Measurements from ENCODE around the gene CFD. TPM values are rescaled to one million over a fixed set of nuclear protein-coding genes. Genes with fewer than 3 reads are reported as not detected.

CFD gene
- total RNA-seq = 1 to 10 TPM; 4.4 to 5.5 TPM

- POLR2A ChIA-PET = interaction anchor here (1.6 kb wide), 1 partner anchor 126 kb away, joined by 4 read pairs; no protein-coding TSS in a partner anchor
- H3K4me1 Mint-ChIP-seq = peaks cover 11% of the 10 kb centered on the region
- DNase-seq (no peak), ATAC-seq (ENCODE audit: low read depth) (no peak)
- H3K9me3 Mint-ChIP-seq = no peaks in the 10 kb centered on the region
- no peak within 1 kb of the TSS for H3K4me3 Mint-ChIP-seq
- peaks cover 20% of the 10 kb centered on the region for H3K27me3 Mint-ChIP-seq
- H3K36me3 Mint-ChIP-seq = no peaks in the 10 kb centered on the region
- no peak within 1 kb of the TSS for H3K27ac Mint-ChIP-seq
Observed at GRCh38 chr19:858868-859843, at the start of gene CFD. Gene CFD (plus strand): TSS chr19:859664. CDS start chr19:859690, 26 bp downstream.

GRCh38 chr19:810077-810855 is 49.2 kb upstream of the CFD start:
- DNase-seq (no peak), ATAC-seq (ENCODE audit: low read depth) (no peak)
- H3K27me3 Mint-ChIP-seq = no peaks in the 10 kb centered on the region
- H3K9me3 Mint-ChIP-seq = no peaks in the 10 kb centered on the region
- H3K4me3 Mint-ChIP-seq = no peak overlapping the region
- POLR2A ChIA-PET = no interaction called here
- H3K27ac Mint-ChIP-seq = no peak overlapping the region
- H3K4me1 Mint-ChIP-seq = peaks cover 5% of the 10 kb centered on the region
- peaks cover 23% of the 10 kb centered on the region for H3K36me3 Mint-ChIP-seq

- peaks cover 27% of the 10 kb centered on the region for H3K36me3 Mint-ChIP-seq
- no peak overlapping the region for H3K4me3 Mint-ChIP-seq
- H3K4me1 Mint-ChIP-seq = peaks cover 5% of the 10 kb centered on the region
- DNase-seq (no peak), ATAC-seq (ENCODE audit: low read depth) (no peak)
- peaks cover 2% of the 10 kb centered on the region for H3K9me3 Mint-ChIP-seq
- H3K27me3 Mint-ChIP-seq = no peaks in the 10 kb centered on the region
- H3K27ac Mint-ChIP-seq = no peak overlapping the region
- POLR2A ChIA-PET = no interaction called here
Observed at GRCh38 chr19:810883-811489, 48.5 kb upstream of the CFD start.

GRCh38 chr19:811506-812048 is 47.9 kb upstream of the CFD start:
- Mint-ChIP-seq H3K4me1 (peaks cover 5% of the 10 kb centered on the region), H3K4me3 (no peak overlapping the region), H3K27me3 (no peaks in the 10 kb centered on the region), H3K27ac (no peak overlapping the region), H3K36me3 (peaks cover 32% of the 10 kb centered on the region), H3K9me3 (peaks cover 5% of the 10 kb centered on the region)
- ATAC-seq (ENCODE audit: low read depth) (no peak), DNase-seq (no peak)
- POLR2A ChIA-PET = no interaction called here

- no peak overlapping the region for H3K4me3 Mint-ChIP-seq
- peaks cover 5% of the 10 kb centered on the region for H3K4me1 Mint-ChIP-seq
- H3K27me3 Mint-ChIP-seq = no peaks in the 10 kb centered on the region
- H3K36me3 Mint-ChIP-seq = peaks cover 34% of the 10 kb centered on the region
- H3K9me3 Mint-ChIP-seq = peaks cover 5% of the 10 kb centered on the region
- ATAC-seq (ENCODE audit: low read depth) (no peak), DNase-seq (no peak)
- H3K27ac Mint-ChIP-seq = no peak overlapping the region
- POLR2A ChIA-PET = no interaction called here
Observed at GRCh38 chr19:812049-812746, 47.3 kb upstream of the CFD start.

GRCh38 chr19:812747-813218 is 46.7 kb upstream of the CFD start:
- POLR2A ChIA-PET = no interaction called here
- Mint-ChIP-seq H3K9me3 (peaks cover 5% of the 10 kb centered on the region), H3K36me3 (peaks cover 28% of the 10 kb centered on the region), H3K4me1 (peaks cover under 1% of the 10 kb centered on the region), H3K4me3 (no peak overlapping the region), H3K27me3 (no peaks in the 10 kb centered on the region), H3K27ac (no peak overlapping the region)
- ATAC-seq (ENCODE audit: low read depth) (no peak), DNase-seq (no peak)

GRCh38 chr19:813219-814151 is 46.0 kb upstream of the CFD start:
- H3K27ac Mint-ChIP-seq = no peak overlapping the region

GRCh38 chr19:814152-815078 is 45.0 kb upstream of the CFD start:
- peaks cover 26% of the 10 kb centered on the region for H3K36me3 Mint-ChIP-seq
- no peaks in the 10 kb centered on the region for H3K4me1 Mint-ChIP-seq
- no peak overlapping the region for H3K4me3 Mint-ChIP-seq
- peak; percentile 6 for ATAC-seq (ENCODE audit: low read depth)
- H3K9me3 Mint-ChIP-seq = peaks cover 5% of the 10 kb centered on the region
- no peaks in the 10 kb centered on the region for H3K27me3 Mint-ChIP-seq
- DNase-seq = no peak
- peak overlapping the region; percentile 75 for H3K27ac Mint-ChIP-seq
- POLR2A ChIA-PET = interaction anchor here (0.7 kb wide), 1 partner anchor 13 kb away, joined by 3 read pairs; no protein-coding TSS in a partner anchor

More at GRCh38 chr19:813219-814151, 46.0 kb upstream of the CFD start:
- DNase-seq (no peak), ATAC-seq (ENCODE audit: low read depth) (peak; percentile 6)
- POLR2A ChIA-PET = interaction anchor here (0.7 kb wide), 1 partner anchor 12 kb away, joined by 3 read pairs; no protein-coding TSS in a partner anchor
- no peak overlapping the region for H3K4me3 Mint-ChIP-seq
- peaks cover 5% of the 10 kb centered on the region for H3K9me3 Mint-ChIP-seq
- H3K36me3 Mint-ChIP-seq = peaks cover 26% of the 10 kb centered on the region
- H3K27me3 Mint-ChIP-seq = no peaks in the 10 kb centered on the region
- no peaks in the 10 kb centered on the region for H3K4me1 Mint-ChIP-seq

- Mint-ChIP-seq H3K4me1 (no peaks in the 10 kb centered on the region), H3K27ac (no peak overlapping the region), H3K27me3 (peaks cover 2% of the 10 kb centered on the region), H3K4me3 (no peak overlapping the region), H3K36me3 (peaks cover 24% of the 10 kb centered on the region), H3K9me3 (peaks cover 5% of the 10 kb centered on the region)
- POLR2A ChIA-PET = no interaction called here
- peak; percentile 40 for DNase-seq
- no peak for ATAC-seq (ENCODE audit: low read depth)
Observed at GRCh38 chr19:815079-815774, 44.2 kb upstream of the CFD start.

- ATAC-seq (ENCODE audit: low read depth) (no peak), DNase-seq (no peak)
- POLR2A ChIA-PET = no interaction called here
- no peak overlapping the region for H3K4me3 Mint-ChIP-seq
- H3K4me1 Mint-ChIP-seq = no peaks in the 10 kb centered on the region
- H3K9me3 Mint-ChIP-seq = peaks cover 5% of the 10 kb centered on the region
- peaks cover 22% of the 10 kb centered on the region for H3K36me3 Mint-ChIP-seq
- no peak overlapping the region for H3K27ac Mint-ChIP-seq
- H3K27me3 Mint-ChIP-seq = peaks cover 4% of the 10 kb centered on the region
Observed at GRCh38 chr19:815775-816499, 43.5 kb upstream of the CFD start.
